GM12801 (cell line): ENCODE data around the gene ANKRD27.

Source experiments
- CTCF ChIP-seq: IDR thresholded peaks from one replicate; pipeline ENCODE4 v1.5.1; 2011; ENCODE audit warnings: control low read depth; ENCODE audit not compliant: insufficient read length; ENCODE audit errors: extremely low read depth

The ANKRD27 gene

DNA sequence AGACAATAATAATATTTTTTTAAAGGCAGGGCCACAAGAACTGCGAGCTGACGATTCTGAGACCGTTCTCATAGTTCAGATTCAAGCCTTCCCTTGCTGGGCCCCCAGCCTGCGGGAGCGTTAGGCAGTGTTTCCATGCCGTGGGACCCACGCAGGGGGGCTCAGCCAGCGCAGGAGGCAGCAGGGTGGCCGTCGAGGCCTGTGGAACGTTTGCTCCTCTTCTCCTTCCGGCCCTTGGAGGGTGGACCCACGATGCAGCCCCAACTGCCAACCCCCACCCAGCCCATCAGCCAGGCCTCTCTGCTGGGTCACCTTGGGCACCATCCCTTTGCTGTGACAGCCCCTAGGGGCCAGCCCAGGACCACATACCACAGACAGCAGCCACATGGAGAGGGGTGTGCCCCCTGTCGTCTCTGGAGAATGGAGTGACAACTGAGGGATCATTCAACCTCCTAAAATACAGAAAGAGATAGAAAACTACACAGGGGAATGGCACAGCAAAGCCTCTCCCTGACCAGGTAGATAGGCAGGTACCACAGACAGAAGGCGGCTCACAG lies 47.2 kb downstream of the ANKRD27 start:
- no peak for TF ChIP-seq CTCF

- TF ChIP-seq CTCF: no peak
Measured at GRCh38 chr19:32626969-32627368, 48.0 kb downstream of the ANKRD27 start.

GRCh38 chr19:32624410-32624809 lies 50.6 kb downstream of the ANKRD27 start:
- no peak for TF ChIP-seq CTCF

- no peak for TF ChIP-seq CTCF
Measured at GRCh38 chr19:32622002-32622401, 53.0 kb downstream of the ANKRD27 start.

GRCh38 chr19:32619051-32619685 lies 55.8 kb downstream of the ANKRD27 start:
- TF ChIP-seq CTCF: no peak

DNA sequence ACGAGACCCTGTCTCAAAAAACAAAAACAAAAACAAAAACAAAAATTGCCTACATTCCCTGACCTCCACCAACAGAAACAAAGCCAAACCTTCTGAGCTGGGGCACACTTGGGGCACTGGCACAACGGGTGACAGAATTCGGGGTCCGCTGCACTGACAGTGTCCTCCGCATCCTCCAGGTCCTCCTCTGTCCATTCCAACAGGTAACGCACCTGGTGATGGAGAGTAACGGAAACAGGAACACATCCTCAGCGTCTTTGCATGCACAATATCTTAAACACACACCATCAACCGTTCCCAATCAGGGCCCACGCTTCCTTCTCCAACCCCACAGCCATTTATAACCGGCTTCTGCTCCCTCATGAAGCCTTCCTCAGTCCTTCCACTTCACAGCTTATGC lies 59.4 kb downstream of the ANKRD27 start:
- no peak for TF ChIP-seq CTCF

DNA sequence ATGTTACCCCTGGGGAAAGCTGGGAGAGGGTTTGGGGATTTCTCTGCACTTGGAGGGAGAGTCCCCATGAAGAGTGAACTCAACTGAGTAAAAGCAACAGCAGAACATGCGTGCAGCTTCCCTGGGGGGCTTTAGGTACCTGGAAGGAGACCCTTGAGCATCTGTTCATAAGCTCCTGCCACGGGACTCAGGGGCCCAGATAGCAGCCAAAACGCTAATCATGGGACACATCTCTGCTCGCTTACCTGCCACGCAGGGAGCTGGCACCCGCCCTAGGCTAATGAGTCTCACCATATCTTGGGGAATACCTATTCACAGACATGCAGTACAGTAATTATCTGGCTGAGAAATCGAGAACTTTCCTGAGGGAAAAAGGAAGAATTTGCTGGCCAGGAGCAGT lies 60.1 kb downstream of the ANKRD27 start:
- TF ChIP-seq CTCF: no peak
